OCI-LY7 (cell line): Measurements from ENCODE around the gene NUP93. TPM values are rescaled to one million over a fixed set of nuclear protein-coding genes. Genes with fewer than 3 reads are reported as not detected.

ENCODE experiments used
- BruUV-seq: library from RNA; stranded (reverse); fragments of 400-500 nt; replicated peaks from 2 replicates; lab custom pipeline; 2021; lab: Mats Ljungman, UMichigan
- CTCF ChIA-PET: fragments of 300-600 bp; sonication (Branson Sonifier 250); formaldehyde crosslinking; loops from one replicate; lab custom pipeline; 2022; ENCODE audit warnings: antibody characterized with exemption; ENCODE audit not compliant: unreplicated experiment; lab: Charles Lee
- POLR2A ChIA-PET: fragments of 300-600 bp; sonication (Branson Sonifier 250); formaldehyde crosslinking; loops from one replicate; lab custom pipeline; 2022; ENCODE audit warnings: antibody characterized with exemption; lab: Charles Lee
- DNase-seq: peaks from one replicate; pipeline ENCODE4 v3.0.0-alpha.2; 2015; ENCODE audit warnings: low spot score
- H2AFZ ChIP-seq: fragments of 200-600 bp; sonication (generic), shearing (Covaris generic); 2 replicates; pipeline ENCODE4 v1.6.1; 2014; ENCODE audit warnings: mild to moderate bottlenecking, antibody characterized with exemption, low read length, moderate library complexity
- H3K27ac ChIP-seq: fragments of 200-600 bp; sonication (generic); 2 replicates; pipeline ENCODE4 v1.5.1; 2014; ENCODE audit warnings: mixed run types, low read depth, mild to moderate bottlenecking, moderate library complexity, low read length, inconsistent platforms; ENCODE audit not compliant: poor library complexity, severe bottlenecking
- H3K36me3 ChIP-seq: fragments of 200-600 bp; sonication (generic); 2 replicates; pipeline ENCODE4 v1.6.1; 2014; ENCODE audit warnings: mild to moderate bottlenecking, antibody characterized with exemption, low read length, moderate library complexity, mixed read lengths; ENCODE audit not compliant: insufficient read depth
- H3K4me1 ChIP-seq: fragments of 200-600 bp; sonication (generic); 2 replicates; pipeline ENCODE4 v1.5.1; 2014; ENCODE audit warnings: mild to moderate bottlenecking, low read length; ENCODE audit not compliant: insufficient read depth, poor library complexity, severe bottlenecking
- H3K4me2 ChIP-seq: fragments of 200-600 bp; sonication (generic); 2 replicates; pipeline ENCODE4 v1.6.1; 2014; ENCODE audit warnings: mild to moderate bottlenecking, low read length
- H3K4me3 ChIP-seq: fragments of 200-600 bp; sonication (generic); 2 replicates; pipeline ENCODE4 v1.5.1; 2014; ENCODE audit warnings: mild to moderate bottlenecking, low read depth, low read length; ENCODE audit not compliant: poor library complexity, severe bottlenecking
- H3K79me2 ChIP-seq: fragments of 200-600 bp; sonication (generic); 2 replicates; pipeline ENCODE4 v1.6.1; 2016; ENCODE audit warnings: low read depth, mild to moderate bottlenecking, low read length, moderate library complexity, mixed read lengths; ENCODE audit not compliant: insufficient read depth
- H3K9me2 ChIP-seq: fragments of 200-600 bp; sonication (generic); 2 replicates; pipeline ENCODE4 v1.6.1; 2016; ENCODE audit warnings: mild to moderate bottlenecking, low read length, mixed read lengths; ENCODE audit not compliant: insufficient read depth
- H3K9me3 ChIP-seq: fragments of 200-600 bp; sonication (generic); 2 replicates; pipeline ENCODE4 v1.6.1; 2014; ENCODE audit warnings: mild to moderate bottlenecking, mixed run types, low read length, mixed read lengths
- H4K20me1 ChIP-seq: fragments of 200-600 bp; sonication (generic); 2 replicates; pipeline ENCODE4 v1.6.1; 2014; ENCODE audit warnings: mild to moderate bottlenecking, antibody characterized with exemption, low read length, moderate library complexity, mixed read lengths; ENCODE audit not compliant: insufficient read depth
- CTCF ChIP-seq: fragments of 200-600 bp; sonication (generic); conservative IDR thresholded peaks from 2 replicates; pipeline ENCODE4 v1.5.1; 2014; ENCODE audit warnings: mild to moderate bottlenecking, antibody characterized with exemption, low read length, moderate library complexity, mixed read lengths
- EZH2phosphoT487 ChIP-seq: fragments of 200-600 bp; sonication (generic); IDR thresholded peaks from 2 replicates; pipeline ENCODE4 v1.6.1; 2018; ENCODE audit warnings: low read depth, borderline replicate concordance, mild to moderate bottlenecking, mixed run types, antibody characterized with exemption, low read length, moderate library complexity, mixed read lengths
- intact Hi-C: fragments of 100-400 bp; cut with micrococcal nuclease; formaldehyde crosslinking; loops from one replicate; pipeline ENCODE4 v1.10.0; 2022; ENCODE audit not compliant: unreplicated experiment
- total RNA-seq, 2 experiments: library from RNA; depleted of rRNA in 1 of 2; stranded (reverse); fragments of >200 nt in 1 of 2; shearing (Covaris generic) in 1 of 2; gene quantifications; 2 replicates each; pipeline ENCODE4 v1.2.3, GENCODE V29; 2014 to 2022

Gene NUP93
- total RNA-seq, 2 experiments from 2014 or later, result 119 to 183 TPM

GRCh38 chr16:56848029-56848936, 118.4 kb downstream of the NUP93 start:
- BruUV-seq, result no TSS peak
- intact Hi-C loops, result no loop called here
- no peaks in the 10 kb centered on the region for H3K9me2 ChIP-seq
- H3K4me3 ChIP-seq, result no peak overlapping the region
- H3K9me3 ChIP-seq, result peaks cover 5% of the 10 kb centered on the region; the same call in 1 of the 2 replicates
- ChIA-PET CTCF (no interaction called here), POLR2A (interaction anchor here (0.6 to 1.9 kb wide), 5 partner anchors 11 to 143 kb away, joined by 3 to 7 read pairs (median 5); no protein-coding TSS in a partner anchor)
- no peaks in the 10 kb centered on the region for H4K20me1 ChIP-seq
- H3K79me2 ChIP-seq, result no peaks in the 10 kb centered on the region
- no peak for DNase-seq
- peaks cover 48% of the 10 kb centered on the region for H3K4me1 ChIP-seq
- H3K36me3 ChIP-seq, result peaks cover 39% of the 10 kb centered on the region
- peak overlapping the region; percentile 27 for H3K27ac ChIP-seq
- peak overlapping the region; percentile 35; the same call in 1 of the 2 replicates for H3K4me2 ChIP-seq
- TF ChIP-seq CTCF, result no peak
- TF ChIP-seq EZH2phosphoT487, result no peak
- no peak overlapping the region for H2AFZ ChIP-seq

GRCh38 chr16:56848955-56849689, 119.2 kb downstream of the NUP93 start:
- Histone ChIP-seq H3K27ac (no peak overlapping the region), H3K4me3 (no peak overlapping the region), H3K4me2 (peak overlapping the region; percentile 35), H3K9me2 (no peaks in the 10 kb centered on the region), H3K4me1 (peaks cover 48% of the 10 kb centered on the region), H3K9me3 (peaks cover 5% of the 10 kb centered on the region; the same call in 1 of the 2 replicates), H4K20me1 (no peaks in the 10 kb centered on the region), H2AFZ (no peak overlapping the region), H3K79me2 (no peaks in the 10 kb centered on the region), H3K36me3 (peaks cover 31% of the 10 kb centered on the region)
- no TSS peak for BruUV-seq
- ChIA-PET POLR2A (interaction anchor here (0.6 kb wide), 3 partner anchors 60 to 142 kb away, joined by 3 to 8 read pairs (median 5); no protein-coding TSS in a partner anchor), CTCF (interaction anchor here (1.4 kb wide), 1 partner anchor 14 kb away, joined by 3 read pairs; no protein-coding TSS in a partner anchor)
- peak; percentile 41 for DNase-seq
- intact Hi-C loops, result no loop called here
- TF ChIP-seq EZH2phosphoT487 (no peak), CTCF (no peak)
